NCI-H69 (cell line): ENCODE measurements around the gene HSPA1B.
"Not testable (repeated sequence)": the region's sequence is repeated elsewhere in the genome, so short reads cannot be mapped to it uniquely, and the experiment has no call there.

ENCODE experiments used
- DNase-seq: peaks from one replicate; lab custom pipeline; 2025; lab: John Stamatoyannopoulos, UW

The HSPA1B gene

DNA sequence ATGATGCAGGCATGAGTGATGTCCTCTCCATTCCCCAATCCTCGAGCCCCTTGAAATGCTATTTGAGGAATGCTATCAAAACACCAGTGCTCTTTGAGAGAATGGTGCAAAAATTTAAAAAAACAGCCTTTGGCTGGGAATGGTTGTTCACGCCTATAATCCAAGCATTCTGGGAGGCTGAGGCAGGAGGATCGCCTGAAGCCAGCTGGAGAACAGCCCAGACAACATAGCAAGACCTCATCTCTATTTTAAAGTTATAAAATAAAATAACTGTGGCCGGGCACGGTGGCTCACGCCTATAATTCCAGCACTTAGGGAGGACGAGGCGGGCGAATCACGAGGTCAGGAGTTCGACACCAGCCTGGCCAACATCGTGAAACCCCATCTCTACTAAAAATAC, 27.8 kb upstream of the HSPA1B start:
- DNase-seq = no peak

DNA sequence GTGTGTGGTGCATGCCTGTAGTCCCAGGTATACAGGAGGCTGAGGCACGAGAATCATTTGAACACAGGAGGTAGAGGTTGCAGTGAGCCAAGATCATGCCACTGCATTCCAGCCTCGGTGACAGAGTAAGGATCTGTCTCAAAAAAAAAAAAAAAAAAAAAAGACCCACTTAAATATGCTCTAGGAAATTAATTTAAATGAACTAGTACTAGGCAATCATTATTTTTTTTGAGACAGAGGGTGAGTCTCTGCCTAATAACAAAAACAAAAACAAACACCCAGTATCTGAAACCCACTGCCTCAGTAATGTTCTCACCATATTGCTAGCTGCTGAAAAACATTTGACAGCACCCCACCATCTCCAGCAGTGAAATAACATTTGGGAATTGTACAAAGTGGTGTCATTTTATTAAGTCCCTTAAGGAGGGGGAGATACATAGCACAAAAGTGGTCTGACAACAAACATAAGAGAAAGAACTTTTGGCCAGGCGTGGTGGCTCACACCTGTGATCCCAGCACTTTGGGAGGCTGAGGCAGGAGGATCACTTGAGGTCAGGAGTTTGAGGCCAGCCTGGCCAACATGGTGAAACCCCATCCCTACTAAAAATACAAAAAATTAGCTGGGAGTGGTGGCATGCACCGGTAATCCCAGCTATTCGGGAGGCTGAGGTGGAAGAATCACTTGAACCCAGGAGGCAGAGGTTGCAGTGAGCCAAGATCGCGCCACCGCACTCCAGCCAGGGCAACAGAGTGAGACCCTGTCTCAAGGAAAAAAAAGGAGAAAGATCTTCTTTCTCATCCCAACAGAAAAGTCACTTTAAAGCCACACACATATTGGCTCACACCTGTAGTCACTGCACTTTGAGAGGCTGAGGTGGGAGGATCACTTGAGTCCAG, 26.3 kb upstream of the HSPA1B start:
- not testable (repeated sequence) for DNase-seq

DNA sequence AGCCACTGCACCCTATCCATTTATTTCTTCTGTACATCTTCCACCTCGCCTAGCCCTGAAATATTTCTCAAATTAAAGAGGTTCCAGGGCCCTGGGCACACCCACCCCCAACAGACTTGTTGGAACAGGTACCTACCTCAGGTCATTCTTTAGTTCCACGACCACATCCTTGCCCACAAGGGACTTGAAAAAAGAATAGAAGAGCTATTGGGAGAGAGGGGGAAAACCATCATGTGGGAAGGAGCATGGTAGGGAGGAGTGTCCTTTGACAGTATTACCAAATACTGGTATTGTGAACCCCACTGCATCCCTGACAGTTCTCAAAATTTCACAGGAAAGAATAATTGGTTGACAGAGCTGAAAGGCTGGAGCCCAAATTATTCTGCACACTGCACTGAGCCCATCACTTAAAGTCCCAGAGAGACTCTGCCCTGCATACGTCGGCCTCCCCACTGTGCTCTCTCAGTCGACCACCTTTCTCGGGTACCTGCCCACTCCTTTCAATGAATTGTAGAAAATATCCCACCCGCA, 21.5 kb upstream of the HSPA1B start:
- peak; percentile 45 for DNase-seq

DNA sequence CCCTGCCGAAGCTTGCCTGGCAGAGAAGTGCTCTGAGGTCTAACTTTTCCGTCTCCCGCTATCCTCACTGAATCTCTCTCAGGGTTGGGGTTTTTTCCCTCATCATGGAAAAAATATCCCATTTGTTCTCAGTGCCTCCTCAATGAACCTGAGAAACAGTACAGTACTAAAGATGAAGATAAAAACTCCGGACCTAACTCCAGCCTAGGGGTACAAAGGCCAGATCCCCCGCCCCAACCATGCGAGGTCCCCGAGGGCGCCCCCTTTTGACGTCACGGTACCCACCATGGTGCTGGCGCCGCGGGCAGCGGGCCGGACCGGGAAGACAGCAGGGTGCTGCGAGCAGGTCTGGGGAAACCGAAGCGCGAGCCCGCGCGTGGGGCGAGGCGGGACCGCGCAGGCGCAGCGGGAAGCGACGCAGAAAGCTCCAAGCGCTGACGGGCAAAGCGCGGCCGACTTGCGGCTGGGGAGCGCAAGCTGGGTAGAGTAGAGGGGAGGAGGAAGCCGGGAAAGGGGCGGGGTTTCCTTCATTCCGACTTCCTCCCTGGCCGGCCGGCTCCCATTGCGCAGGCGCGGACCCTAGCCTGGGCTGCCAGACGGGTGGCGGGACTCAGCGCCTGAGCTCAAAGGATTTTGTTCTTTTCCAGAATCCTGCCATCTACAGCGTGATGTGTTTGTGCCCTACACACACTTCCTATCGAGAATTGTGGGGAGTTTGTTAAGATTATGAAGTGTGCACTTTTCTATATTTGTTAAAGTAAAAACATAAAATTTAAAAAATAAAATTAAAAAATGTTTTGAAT, 20.9 kb upstream of the HSPA1B start, which contains the start of gene LSM2:
Gene LSM2 (minus strand): TSS at position 497 of the 803 bp plus-strand sequence. CDS start 209 bp downstream, at position 288.
- DNase-seq = peak; percentile 98

DNA sequence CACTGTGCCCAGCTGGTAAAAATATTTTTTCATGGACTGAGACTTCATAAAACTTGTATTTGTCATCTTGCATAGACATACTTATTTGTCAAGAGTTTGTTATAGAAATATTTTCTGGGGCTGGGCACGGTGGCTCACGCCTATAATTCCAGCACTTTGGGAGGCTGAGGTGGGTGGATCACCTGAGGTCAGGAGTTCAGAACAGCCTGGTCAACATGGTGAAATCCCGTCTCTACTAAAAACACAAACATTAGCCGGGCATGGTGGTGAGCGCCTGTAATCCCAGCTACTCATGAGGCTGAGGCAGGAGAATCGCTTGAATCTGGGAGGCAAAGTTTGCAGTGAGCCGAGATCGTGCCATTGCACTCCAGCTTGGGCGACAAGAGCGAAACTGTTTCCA, 18.9 kb upstream of the HSPA1B start:
- not testable (repeated sequence) for DNase-seq

DNA sequence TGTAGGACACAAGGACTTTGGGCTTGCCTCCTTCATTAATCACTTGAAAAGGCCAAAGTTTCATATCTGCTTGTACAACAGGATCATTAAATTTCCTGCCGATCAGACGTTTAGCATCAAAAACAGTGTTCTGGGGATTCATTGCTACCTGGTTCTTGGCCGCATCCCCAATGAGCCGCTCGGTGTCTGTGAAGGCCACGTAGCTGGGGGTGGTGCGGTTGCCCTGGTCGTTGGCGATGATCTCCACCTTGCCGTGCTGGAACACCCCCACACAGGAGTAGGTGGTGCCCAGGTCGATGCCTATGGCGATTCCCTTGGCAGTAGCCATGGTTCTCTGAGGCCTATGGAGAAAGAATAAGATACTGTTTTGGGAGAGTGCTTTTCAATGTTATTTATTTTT, 15.9 kb upstream of the HSPA1B start:
- no peak for DNase-seq

DNA sequence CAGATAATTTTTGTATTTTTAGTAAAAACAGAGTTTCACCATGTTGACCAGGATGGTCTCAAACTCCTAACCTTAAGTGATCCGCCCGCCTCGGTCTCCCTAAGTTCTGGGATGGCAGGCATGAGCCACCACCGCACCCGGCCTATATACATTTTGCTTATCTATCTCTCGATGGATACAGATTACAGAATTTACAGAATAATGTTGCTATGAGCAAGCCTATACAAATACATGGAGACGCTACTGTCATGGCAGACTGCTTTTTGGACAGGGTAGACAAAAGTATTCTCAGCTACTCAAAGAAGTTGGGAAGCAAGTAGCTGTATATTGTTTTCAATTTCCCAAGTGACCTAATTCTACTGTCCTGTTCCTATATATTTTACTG, 14.1 kb upstream of the HSPA1B start:
- DNase-seq = no peak

DNA sequence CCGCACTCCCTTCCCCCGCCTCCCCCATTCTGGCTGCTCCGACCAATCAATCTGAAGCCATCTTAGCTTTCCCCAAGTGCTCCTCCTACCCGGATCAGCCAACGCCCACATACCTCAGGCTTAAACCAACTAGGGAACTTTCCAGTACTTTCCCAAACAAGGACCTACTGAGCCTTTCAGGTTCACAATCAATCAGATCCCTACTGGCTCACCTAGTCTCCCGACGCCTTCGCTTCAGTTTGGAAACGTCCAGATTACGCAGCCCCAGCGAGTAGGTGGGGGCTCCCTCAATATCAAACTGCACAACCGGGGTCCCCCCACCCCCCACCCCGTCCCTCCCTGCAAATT, 12.9 kb upstream of the HSPA1B start:
- peak; percentile 99 for DNase-seq

DNA sequence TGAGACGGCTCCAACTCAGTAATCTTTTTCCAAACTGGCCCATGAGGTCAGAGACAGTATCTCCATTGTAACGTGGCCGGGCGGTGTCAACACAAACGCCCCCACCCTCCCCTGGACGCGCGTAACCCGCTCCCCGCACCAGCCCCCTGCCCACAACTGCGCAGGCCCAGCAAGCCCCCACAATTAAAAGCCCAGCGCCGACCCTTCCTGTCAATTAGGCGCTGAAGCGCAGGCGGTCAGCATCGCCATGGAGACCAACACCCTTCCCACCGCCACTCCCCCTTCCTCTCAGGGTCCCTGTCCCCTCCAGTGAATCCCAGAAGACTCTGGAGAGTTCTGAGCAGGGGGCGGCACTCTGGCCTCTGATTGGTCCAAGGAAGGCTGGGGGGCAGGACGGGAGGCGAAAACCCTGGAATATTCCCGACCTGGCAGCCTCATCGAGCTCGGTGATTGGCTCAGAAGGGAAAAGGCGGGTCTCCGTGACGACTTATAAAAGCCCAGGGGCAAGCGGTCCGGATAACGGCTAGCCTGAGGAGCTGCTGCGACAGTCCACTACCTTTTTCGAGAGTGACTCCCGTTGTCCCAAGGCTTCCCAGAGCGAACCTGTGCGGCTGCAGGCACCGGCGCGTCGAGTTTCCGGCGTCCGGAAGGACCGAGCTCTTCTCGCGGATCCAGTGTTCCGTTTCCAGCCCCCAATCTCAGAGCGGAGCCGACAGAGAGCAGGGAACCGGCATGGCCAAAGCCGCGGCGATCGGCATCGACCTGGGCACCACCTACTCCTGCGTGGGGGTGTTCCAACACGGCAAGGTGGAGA, 12.3 kb upstream of the HSPA1B start, which contains the start of the genes HSPA1A and HSPA1L:
Gene HSPA1A (plus strand): TSS at position 519 of the 814 bp plus-strand sequence. CDS start 214 bp downstream, at position 733.
Gene HSPA1L (minus strand): TSS at position 259 of the 814 bp plus-strand sequence. CDS start 3,311 bp downstream, outside the sequence.
- DNase-seq = peak; percentile 100

DNA sequence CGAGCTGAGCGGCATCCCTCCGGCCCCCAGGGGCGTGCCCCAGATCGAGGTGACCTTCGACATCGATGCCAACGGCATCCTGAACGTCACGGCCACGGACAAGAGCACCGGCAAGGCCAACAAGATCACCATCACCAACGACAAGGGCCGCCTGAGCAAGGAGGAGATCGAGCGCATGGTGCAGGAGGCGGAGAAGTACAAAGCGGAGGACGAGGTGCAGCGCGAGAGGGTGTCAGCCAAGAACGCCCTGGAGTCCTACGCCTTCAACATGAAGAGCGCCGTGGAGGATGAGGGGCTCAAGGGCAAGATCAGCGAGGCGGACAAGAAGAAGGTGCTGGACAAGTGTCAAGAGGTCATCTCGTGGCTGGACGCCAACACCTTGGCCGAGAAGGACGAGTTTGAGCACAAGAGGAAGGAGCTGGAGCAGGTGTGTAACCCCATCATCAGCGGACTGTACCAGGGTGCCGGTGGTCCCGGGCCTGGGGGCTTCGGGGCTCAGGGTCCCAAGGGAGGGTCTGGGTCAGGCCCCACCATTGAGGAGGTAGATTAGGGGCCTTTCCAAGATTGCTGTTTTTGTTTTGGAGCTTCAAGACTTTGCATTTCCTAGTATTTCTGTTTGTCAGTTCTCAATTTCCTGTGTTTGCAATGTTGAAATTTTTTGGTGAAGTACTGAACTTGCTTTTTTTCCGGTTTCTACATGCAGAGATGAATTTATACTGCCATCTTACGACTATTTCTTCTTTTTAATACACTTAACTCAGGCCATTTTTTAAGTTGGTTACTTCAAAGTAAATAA, 10.2 kb upstream of the HSPA1B start:
- DNase-seq = not testable (repeated sequence)

DNA sequence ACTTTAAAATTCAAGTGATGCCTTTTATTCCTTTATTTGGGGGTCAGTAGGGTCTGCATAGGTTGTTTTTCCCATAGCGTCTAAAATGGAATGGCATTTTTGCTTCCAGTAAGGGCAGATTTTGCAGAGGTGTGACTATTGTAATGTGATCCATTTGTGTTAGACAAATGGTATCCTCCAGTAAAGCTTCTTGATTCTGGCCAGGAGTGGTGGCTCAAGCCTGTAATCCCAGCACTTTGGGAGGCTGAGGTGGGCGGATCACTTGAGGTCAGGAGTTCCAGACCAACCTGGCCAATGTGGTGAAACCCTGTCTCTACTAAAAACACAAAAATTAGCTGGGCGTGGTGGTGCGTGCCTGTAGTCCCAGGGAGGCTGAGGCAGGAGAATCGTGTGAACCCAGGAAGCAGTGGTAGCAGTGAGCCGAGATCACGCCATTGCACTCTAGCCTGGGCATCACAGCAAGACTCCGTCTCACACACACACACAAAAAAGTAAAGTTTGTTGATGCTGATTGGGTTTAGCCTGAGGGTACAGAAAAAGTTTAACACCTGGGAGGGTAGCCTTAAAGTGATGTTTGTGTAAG, 9.5 kb upstream of the HSPA1B start:
- peak; percentile 29 for DNase-seq

DNA sequence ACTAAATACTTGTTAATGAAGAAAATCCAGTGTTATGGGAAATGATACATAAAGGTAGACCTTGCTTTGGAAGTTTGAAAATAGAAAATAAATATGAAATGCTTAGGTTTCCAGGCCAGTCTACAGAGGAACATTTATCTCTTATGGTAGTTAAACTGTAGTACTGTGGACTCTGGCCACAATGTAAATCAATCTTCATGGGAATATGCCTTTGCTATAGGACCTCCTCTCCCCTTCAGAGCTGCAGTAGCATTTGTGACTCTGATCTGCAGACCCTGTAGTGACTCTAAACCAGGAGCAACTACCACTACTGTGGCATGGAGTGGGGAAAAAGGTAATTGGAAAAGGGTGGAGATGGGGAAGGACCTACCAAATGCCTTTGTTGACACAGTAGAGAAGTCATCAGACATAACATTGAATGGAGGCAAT, 7.7 kb upstream of the HSPA1B start:
- DNase-seq = peak; percentile 33

DNA sequence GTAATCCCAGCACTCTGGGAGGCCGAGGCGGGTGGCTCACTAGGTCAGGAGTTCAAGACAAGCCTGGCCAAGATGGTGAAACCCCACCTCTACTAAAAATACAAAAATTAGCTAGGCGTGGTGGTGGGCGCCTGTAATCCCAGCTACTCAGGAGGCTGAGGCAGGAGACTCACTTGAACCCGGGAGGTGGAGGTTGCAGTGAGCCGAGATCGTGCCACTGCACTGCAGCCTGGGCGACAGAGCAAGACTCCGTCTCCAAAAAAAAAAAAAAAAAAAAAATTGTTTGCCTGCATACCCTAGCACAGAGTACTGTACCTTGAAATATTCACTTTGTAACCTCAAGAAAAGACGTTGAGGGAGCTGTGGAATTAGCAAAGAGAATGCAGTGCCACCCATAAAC, 7.1 kb upstream of the HSPA1B start:
- DNase-seq = not testable (repeated sequence)

DNA sequence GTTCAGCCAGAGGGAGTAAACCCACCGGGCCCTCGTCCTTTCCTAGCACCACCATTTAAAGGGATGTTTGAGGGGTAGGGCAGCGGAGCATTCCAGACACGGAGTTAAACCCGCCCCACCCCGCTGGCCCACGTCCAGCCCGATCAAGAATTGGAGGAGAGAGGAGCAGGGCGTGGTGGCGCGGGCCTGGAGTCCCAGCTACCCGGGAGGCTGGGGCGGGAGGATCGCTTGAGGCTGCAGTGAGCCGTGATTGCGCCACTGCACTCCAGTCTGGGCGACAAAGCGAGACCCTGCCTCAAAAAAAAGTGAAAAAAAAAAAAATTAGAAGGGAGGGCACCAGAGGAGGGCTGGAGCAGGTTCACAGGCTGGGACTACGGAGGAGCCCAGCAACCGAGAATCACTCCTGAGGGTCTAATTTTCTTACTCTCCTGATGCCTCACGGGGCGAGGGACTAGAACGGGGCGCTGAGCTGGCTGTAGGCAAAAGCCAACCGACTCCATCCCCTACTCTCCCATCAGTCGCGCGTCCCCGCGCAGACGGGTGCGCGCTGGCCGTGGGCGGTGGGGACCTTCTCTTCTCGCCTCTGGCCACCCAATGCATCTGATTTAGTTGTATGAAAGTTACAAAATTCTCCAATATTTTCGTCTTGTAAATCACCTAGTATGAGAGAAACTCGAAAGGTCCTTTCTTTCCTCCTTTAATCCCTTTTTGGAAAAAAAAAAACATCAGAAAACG, 6.1 kb upstream of the HSPA1B start:
- peak; percentile 86 for DNase-seq

DNA sequence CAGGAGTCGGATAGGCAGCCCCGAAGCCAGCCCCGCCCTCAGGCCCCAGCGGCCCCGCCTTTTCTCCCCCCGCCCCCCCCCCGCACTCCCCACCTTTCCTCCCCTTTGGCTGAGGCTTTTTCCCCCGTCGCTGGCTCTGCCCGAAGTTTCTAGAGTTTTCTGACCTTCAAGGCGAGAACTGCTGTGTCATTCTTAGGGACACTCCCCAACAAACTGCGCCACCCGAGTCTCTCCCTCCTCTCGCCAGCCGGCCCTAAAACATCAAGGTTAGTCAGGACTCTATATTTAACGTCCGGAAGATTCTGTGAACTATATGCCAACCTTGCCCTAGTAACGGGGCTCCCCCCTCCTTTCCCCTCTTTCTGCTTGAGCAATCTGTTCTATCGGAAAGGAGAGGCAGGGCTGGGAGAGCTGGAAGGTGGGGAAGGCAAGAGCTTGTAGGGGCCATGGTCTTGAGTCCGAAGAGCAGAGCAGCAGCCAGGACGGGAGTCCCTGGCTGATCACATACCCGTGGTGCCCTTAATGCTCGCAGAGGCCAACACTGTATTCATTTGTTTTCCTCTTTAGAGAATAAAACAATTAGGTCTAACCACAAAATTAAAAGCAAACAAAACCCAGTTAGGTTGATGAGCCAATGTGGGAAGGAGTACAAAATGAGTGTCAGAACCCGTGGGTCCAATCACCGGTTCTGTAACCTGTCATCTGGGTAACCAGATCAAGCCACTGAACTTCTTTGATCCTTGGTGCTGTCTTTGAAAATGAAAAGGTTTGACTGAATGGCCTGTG, 5.3 kb upstream of the HSPA1B start:
- peak; percentile 80 for DNase-seq

DNA sequence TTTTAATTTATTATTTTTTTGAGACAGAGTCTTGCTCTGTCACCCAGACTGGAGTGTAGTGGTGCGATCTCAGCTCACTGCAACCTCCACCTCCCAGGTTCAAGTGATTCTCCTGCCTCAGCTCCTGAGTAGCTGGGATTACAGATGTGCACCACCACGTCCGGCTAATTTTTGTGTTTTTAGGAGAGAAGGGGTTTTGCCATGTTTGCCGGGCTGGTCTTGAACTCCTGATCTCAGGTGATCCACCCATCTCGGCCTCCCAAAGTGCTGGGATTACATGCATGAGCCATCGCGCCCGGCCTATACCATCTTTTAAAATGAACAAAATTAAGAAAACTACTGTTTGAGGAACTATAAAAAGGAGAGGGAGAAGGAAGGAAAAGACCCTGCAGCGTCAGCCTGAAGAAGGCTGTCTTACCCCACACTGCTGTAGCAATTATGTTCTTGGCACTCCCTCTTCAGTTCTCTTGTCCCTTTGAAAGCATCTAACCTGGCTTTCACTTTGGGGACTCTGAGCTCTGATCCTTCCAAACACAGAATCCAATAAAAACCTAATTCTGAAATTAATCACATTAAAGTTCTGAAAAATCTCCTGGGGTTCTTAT, 3.8 kb upstream of the HSPA1B start:
- DNase-seq = not testable (repeated sequence)

DNA sequence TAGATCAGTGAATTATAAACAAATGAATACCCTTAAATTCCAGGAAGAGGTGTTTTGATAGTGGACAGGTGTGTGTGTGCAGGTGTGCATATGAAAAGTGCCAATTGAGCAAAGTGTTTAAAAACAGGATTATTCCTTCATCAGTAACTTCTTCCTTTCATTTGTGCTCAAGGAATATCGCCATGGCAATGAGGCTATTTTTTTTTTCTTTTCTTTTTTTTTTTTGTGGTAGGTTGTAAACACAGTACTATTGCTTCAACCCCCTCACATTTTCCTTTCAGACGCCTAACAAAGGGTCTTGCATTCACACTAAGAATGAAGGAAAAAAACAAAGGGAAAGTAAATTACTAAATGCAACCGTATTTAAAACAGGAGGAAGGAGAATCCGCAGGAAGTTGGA, 2.0 kb upstream of the HSPA1B start:
- no peak for DNase-seq

DNA sequence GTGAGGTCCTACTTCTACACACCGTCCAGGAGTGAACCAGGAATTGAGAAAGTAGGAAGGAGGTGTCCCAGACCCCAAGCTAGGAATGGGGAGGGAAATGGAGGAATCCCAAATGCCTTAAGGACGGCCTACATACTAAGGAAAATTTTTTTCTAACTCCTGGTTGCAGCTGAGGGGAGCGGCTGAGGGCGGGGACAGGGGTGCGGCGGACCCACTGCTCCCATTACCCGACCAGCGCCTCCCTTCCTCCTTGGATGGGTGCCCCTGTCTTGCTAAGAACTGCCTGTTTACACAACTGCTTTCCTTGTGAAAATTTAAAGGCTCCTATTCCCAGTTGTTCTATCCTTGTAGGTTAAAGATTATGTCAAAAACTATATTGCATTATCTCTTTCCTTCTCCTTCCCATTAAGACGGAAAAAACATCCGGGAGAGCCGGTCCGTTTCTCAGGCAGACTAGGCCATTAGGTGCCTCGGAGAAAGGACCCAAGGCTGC, 699 bp upstream of the HSPA1B start:
- DNase-seq = peak; percentile 87
